Effector memory CD4-positive, alpha-beta T cell (primary cell): ENCODE measurements around the gene PLA2G4F.

Source experiments
- DNase-seq, 3 donors: peaks; one replicate each; pipeline ENCODE4 v3.0.0-alpha.2; 2020
- H3K27ac ChIP-seq: 2 replicates; pipeline ENCODE4 v1.7.0; 2013; ENCODE audit warnings: mild to moderate bottlenecking, low read length, moderate library complexity; ENCODE audit not compliant: insufficient read depth, poor library complexity, severe bottlenecking
- H3K27me3 ChIP-seq: replicated peaks from 2 replicates; pipeline ENCODE4 v1.7.0; 2013; ENCODE audit warnings: mild to moderate bottlenecking, low read length; ENCODE audit not compliant: insufficient read depth, control insufficient read depth, poor library complexity, severe bottlenecking
- H3K36me3 ChIP-seq: 2 replicates; pipeline ENCODE4 v1.7.0; 2013; ENCODE audit warnings: mild to moderate bottlenecking, low read length, moderate library complexity; ENCODE audit not compliant: control insufficient read depth, insufficient read depth
- H3K4me1 ChIP-seq: 2 replicates; pipeline ENCODE4 v1.7.0; 2013; ENCODE audit warnings: low read length, mild to moderate bottlenecking; ENCODE audit not compliant: control insufficient read depth, insufficient read depth, poor library complexity, severe bottlenecking
- H3K4me3 ChIP-seq: 2 replicates; pipeline ENCODE4 v1.7.0; 2013; ENCODE audit warnings: low read length, low read depth, mild to moderate bottlenecking; ENCODE audit not compliant: insufficient read depth, poor library complexity, severe bottlenecking
- H3K9me3 ChIP-seq: 2 replicates; pipeline ENCODE4 v1.7.0; 2013; ENCODE audit warnings: mild to moderate bottlenecking, low read length, moderate library complexity; ENCODE audit not compliant: control insufficient read depth

PLA2G4F gene

DNA sequence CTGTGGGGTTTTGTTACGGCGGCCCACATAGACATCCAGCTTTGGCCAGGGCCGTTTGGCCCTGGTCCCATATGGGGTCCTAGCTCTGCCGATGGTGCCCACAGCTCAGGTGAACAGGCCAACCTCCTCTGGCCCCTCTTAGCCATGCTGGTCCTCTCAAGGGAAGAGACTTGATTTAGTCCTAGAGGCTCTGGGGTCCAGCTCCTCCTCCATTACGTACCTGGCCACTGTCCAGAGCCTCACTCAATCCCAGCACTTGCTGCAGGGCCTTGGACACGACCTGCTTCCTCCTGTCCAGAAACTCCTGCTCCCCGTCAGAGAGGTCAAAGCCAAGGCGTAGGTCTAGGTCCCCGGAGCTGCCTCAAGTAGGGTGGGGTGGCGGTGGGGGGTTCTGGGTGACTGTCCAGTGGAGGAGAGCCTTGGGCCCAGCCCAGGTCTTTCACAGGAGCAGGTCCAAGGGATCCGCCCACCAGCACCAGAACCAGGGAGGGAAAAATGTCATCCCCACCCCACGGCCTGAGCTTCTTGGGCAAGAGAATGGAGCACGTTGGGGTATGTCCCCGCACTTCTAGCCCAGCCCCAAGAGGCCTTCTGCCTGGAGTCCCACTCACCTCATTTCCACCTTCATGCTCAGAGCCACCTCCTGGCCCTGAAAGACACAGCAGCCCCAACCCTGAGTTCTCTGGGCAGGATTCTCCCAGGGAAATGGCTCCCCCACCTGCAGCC, 6.8 kb downstream of the PLA2G4F start:
- Histone ChIP-seq H3K4me3 (no peak overlapping the region), H3K27ac (no peak overlapping the region), H3K36me3 (no peaks in the 10 kb centered on the region), H3K27me3 (no peaks in the 10 kb centered on the region), H3K9me3 (no peaks in the 10 kb centered on the region), H3K4me1 (no peaks in the 10 kb centered on the region)
- no peak for DNase-seq

- Histone ChIP-seq H3K36me3 (no peaks in the 10 kb centered on the region), H3K27ac (no peak overlapping the region), H3K9me3 (no peaks in the 10 kb centered on the region)
Measured at GRCh38 chr15:42148808-42149492, 7.5 kb downstream of the PLA2G4F start.

GRCh38 chr15:42147431-42147735, 9.1 kb downstream of the PLA2G4F start:
- H3K27ac ChIP-seq: no peak overlapping the region
- no peaks in the 10 kb centered on the region for H3K9me3 ChIP-seq
- H3K4me3 ChIP-seq: no peak overlapping the region
- no peak for DNase-seq
- no peaks in the 10 kb centered on the region for H3K36me3 ChIP-seq
- no peaks in the 10 kb centered on the region for H3K4me1 ChIP-seq
- H3K27me3 ChIP-seq: no peaks in the 10 kb centered on the region

More at GRCh38 chr15:42148808-42149492, 7.5 kb downstream of the PLA2G4F start:
- Histone ChIP-seq H3K4me3 (no peak overlapping the region), H3K4me1 (no peaks in the 10 kb centered on the region), H3K27me3 (no peaks in the 10 kb centered on the region)
- DNase-seq: no peak

- no peaks in the 10 kb centered on the region for H3K4me1 ChIP-seq
- H3K27ac ChIP-seq: no peak overlapping the region
- no peaks in the 10 kb centered on the region for H3K36me3 ChIP-seq
- H3K4me3 ChIP-seq: no peak overlapping the region
- no peaks in the 10 kb centered on the region for H3K27me3 ChIP-seq
- H3K9me3 ChIP-seq: no peaks in the 10 kb centered on the region
- no peak for DNase-seq
Measured at GRCh38 chr15:42146551-42147430, 9.6 kb downstream of the PLA2G4F start.

DNA sequence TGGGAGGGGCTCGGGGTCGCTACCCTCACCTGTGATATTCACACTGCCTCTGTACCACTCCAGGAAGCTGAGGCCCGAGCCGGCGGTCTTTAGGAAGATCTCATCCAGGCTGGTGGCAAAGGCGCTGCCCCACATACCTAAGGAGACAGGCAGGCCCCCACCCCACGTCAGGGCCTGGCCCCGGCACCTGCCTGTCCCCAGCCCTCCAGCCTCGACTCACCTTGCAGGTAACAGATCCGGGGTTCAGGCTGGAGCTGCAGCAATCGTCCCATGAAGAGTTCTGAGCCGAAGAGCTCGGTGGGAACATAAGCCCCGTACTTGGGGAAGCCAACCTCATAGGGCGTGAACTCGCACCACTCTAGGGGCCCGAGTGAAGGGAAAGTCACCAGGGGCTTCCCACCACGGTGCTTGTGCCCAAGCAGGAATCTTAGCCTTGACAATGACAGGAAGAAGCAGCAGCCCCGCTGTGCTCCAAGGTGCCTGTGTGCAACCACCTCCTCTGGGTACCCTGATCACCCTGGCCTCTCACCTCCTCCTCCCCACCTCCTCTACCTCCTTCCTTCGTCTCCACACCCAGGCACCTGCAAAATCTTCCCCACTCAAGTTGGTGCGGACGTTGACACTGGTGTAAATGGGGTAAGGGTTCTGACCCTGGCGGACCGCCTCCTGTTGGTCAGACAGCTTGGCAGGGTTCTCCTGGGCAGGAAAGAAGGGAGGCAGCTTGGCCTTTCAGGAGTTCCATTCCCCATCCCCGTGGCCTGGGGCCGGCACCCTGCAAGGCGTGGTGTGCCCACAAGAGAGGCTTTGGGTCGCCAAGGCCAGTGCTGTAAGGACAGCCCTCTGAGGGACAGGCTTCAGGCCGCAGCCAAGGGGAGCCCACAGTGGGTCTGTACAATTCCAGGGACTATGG, 10.6 kb downstream of the PLA2G4F start:
- Histone ChIP-seq H3K4me1 (no peaks in the 10 kb centered on the region), H3K27me3 (no peaks in the 10 kb centered on the region), H3K9me3 (no peaks in the 10 kb centered on the region), H3K36me3 (no peaks in the 10 kb centered on the region), H3K27ac (no peak overlapping the region), H3K4me3 (no peak overlapping the region)
- no peak for DNase-seq

- no peak for DNase-seq
- Histone ChIP-seq H3K4me1 (no peaks in the 10 kb centered on the region), H3K27me3 (no peaks in the 10 kb centered on the region), H3K27ac (no peak overlapping the region), H3K36me3 (no peaks in the 10 kb centered on the region), H3K4me3 (no peak overlapping the region), H3K9me3 (no peaks in the 10 kb centered on the region)
Measured at GRCh38 chr15:42144841-42145375, 11.5 kb downstream of the PLA2G4F start.

- Histone ChIP-seq H3K27me3 (no peaks in the 10 kb centered on the region), H3K9me3 (no peaks in the 10 kb centered on the region), H3K27ac (no peak overlapping the region), H3K36me3 (no peaks in the 10 kb centered on the region), H3K4me3 (no peak overlapping the region), H3K4me1 (no peaks in the 10 kb centered on the region)
- DNase-seq: no peak
Measured at GRCh38 chr15:42143866-42144625, 12.4 kb downstream of the PLA2G4F start.

DNA sequence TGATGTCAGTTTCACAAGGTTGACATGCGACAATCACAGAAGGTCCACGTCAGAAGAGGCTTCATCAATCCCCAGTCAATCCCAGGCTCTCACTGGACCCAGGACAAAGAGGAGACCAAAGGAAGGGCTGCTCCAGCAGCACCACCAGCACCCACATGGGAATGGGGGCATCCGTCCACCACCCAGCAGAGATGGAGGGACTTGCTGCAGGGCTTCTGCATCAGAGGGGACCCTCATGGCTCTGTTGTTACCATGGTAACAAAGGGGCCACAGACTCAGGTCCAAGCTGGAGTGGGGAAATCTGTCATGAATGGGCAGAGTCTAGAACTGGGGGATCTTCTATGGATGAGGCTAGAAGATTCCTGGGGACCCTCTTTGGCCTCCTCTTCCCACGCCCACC, 13.1 kb downstream of the PLA2G4F start:
- no peak for DNase-seq
- H3K4me3 ChIP-seq: no peak overlapping the region

More for the DNA sequence above, 13.1 kb downstream of the PLA2G4F start:
- no peaks in the 10 kb centered on the region for H3K36me3 ChIP-seq
- no peaks in the 10 kb centered on the region for H3K27me3 ChIP-seq
- H3K9me3 ChIP-seq: no peaks in the 10 kb centered on the region
- H3K4me1 ChIP-seq: no peaks in the 10 kb centered on the region
- H3K27ac ChIP-seq: no peak overlapping the region
